ENCODE data around the gene CA6. TPM values are rescaled to one million over a fixed set of nuclear protein-coding genes. Genes with fewer than 3 reads are reported as not detected.

Gene CA6
- total RNA-seq, 1 experiment from 2014 or later, result not detected

- Histone ChIP-seq H2AK5ac (ENCODE audit: insufficient read length, low read length) (no peak overlapping the region), H3K18ac (ENCODE audit: insufficient read length, low read depth, low read length) (no peak overlapping the region), H3K9me3 (ENCODE audit: control insufficient read depth, low read depth, low read length) (no peaks in the 10 kb centered on the region), H2BK15ac (ENCODE audit: low read depth, low read length) (no peak overlapping the region), H4K91ac (ENCODE audit: insufficient read length, low read depth, low read length) (no peak overlapping the region), H3K27ac (ENCODE audit: insufficient read length, low read depth, low read length) (no peak overlapping the region), H3K27me3 (ENCODE audit: insufficient read depth, low read length) (no peaks in the 10 kb centered on the region), H4K20me1 (ENCODE audit: control insufficient read depth, insufficient read depth, insufficient read length) (no peaks in the 10 kb centered on the region), H3K23ac (ENCODE audit: insufficient read length, low read depth, low read length) (no peak overlapping the region), H3K9ac (ENCODE audit: extremely low read depth, insufficient read length, low read length) (no peak overlapping the region), H2BK20ac (ENCODE audit: low read depth, low read length, poor library complexity, severe bottlenecking) (no peak overlapping the region), H3K79me1 (ENCODE audit: insufficient read depth, low read depth, low read length, poor library complexity, severe bottlenecking) (no peaks in the 10 kb centered on the region), H3K4me1 (ENCODE audit: insufficient read depth, low read length) (no peaks in the 10 kb centered on the region), H4K8ac (replicated peaks; ENCODE audit: insufficient read length, low read depth, low read length) (no peak overlapping the region), H2BK12ac (ENCODE audit: insufficient read length, low read depth, low read length) (no peak overlapping the region), H3T11ph (ENCODE audit: low read length) (no peak overlapping the region), H3K4ac (ENCODE audit: low read depth, low read length) (no peak overlapping the region), H4K5ac (ENCODE audit: insufficient read length, low read depth, low read length) (no peak overlapping the region), H2BK120ac (ENCODE audit: low read depth, low read length, poor library complexity, severe bottlenecking) (no peak overlapping the region), H3K79me2 (ENCODE audit: insufficient read depth, low read length) (no peaks in the 10 kb centered on the region), H3K14ac (ENCODE audit: insufficient read depth, low read length) (no peak overlapping the region), H2BK5ac (ENCODE audit: insufficient read length, low read length) (no peak overlapping the region), H2AFZ (ENCODE audit: low read length) (no peak overlapping the region), H3K23me2 (ENCODE audit: insufficient read length, low read depth, low read length, poor library complexity, severe bottlenecking) (no peaks in the 10 kb centered on the region), H3K4me2 (ENCODE audit: insufficient read depth, insufficient read length, low read length) (no peak overlapping the region), H3K56ac (ENCODE audit: insufficient read length, low read depth, low read length) (no peak overlapping the region)
- no peak overlapping the region for H3K4me3 Mint-ChIP-seq
- H3K36me3 Mint-ChIP-seq (ENCODE audit: insufficient read depth in 1 of 3, low read depth in 3 of 3), result no peaks in the 10 kb centered on the region
- TF ChIP-seq CTCF (conservative IDR thresholded peaks at IDR 0.05), result no peak
- no peak for DNase-seq
- no peaks in the 10 kb centered on the region; a peak in 1 of 5 replicates for H3K9me3 Mint-ChIP-seq
- peaks cover 6 to 17% of the 10 kb centered on the region in 2 experiments; a peak in 3 of 4 replicates for H3K4me1 Mint-ChIP-seq
- WGBS (ENCODE audit: extremely low coverage, insufficient read length, low lambda C conversion rate), result no CpG with 5 or more reads among the region's 8 CpGs
- H3K27me3 Mint-ChIP-seq (ENCODE audit: low read depth), result peaks cover 1% of the 10 kb centered on the region
- no peak overlapping the region for H3K27ac Mint-ChIP-seq
Measured at GRCh38 chr1:9013819-9014218, 68.2 kb downstream of the CA6 start.

Measured in H9 (cell line).